HCT116 (cell line): ENCODE measurements around the gene LRRC74B. TPM values are rescaled to one million over a fixed set of nuclear protein-coding genes. Genes with fewer than 3 reads are reported as not detected.

ENCODE experiments used
- ATAC-seq: fragments of 200-7000 bp; cut with Tn5 transposase; 2 replicates; pipeline ENCODE4 v1.9.1; 2020; ENCODE audit warnings: mild to moderate bottlenecking, moderate library complexity
- BruUV-seq: library from RNA; stranded (reverse); fragments of 400-500 nt; replicated peaks from 2 replicates; lab custom pipeline; 2021; lab: Mats Ljungman, UMichigan
- CTCF ChIA-PET: fragments of 300-600 bp; sonication (Branson Sonifier 250); formaldehyde crosslinking; loops from one replicate; lab custom pipeline; 2021; ENCODE audit warnings: antibody characterized with exemption; lab: Charles Lee
- POLR2A ChIA-PET: fragments of 300-600, 350-600 bp; sonication (Branson Sonifier 250); formaldehyde crosslinking; loops from one replicate; lab custom pipeline; 2021; ENCODE audit warnings: antibody characterized with exemption; lab: Charles Lee
- RAD21 ChIA-PET, 2 experiments: fragments of 300-600 bp; sonication (Branson Sonifier 250); formaldehyde crosslinking; loops; one replicate each; lab custom pipeline; 2023; ENCODE audit warnings: low total read pairs in 2 of 2; ENCODE audit not compliant: uncharacterized antibody in 2 of 2, unreplicated experiment in 2 of 2, low non-redundant PET in 1 of 2; lab: Charles Lee
- DNase-seq: peaks from one replicate; pipeline ENCODE4 v3.0.0-alpha.2; 2010; ENCODE audit warnings: low read depth, low spot score
- H2AFZ ChIP-seq: fragments of 200-600 bp; shearing (Covaris generic), sonication (generic); 2 replicates; pipeline ENCODE4 v1.6.1; 2017; ENCODE audit warnings: low read depth, mixed run types, mixed read lengths, antibody characterized with exemption, low read length; ENCODE audit not compliant: poor library complexity, severe bottlenecking
- H3K27ac ChIP-seq: 2 replicates; pipeline ENCODE4 v1.5.1; 2012; ENCODE audit warnings: low read depth, low read length
- H3K27me3 ChIP-seq: fragments of 200-600 bp; sonication (generic); 2 replicates; pipeline ENCODE4 v1.6.1; 2016; ENCODE audit warnings: mixed run types, low read length, mixed read lengths; ENCODE audit not compliant: insufficient read depth
- H3K36me3 ChIP-seq, 2 experiments: fragments of 200-500 bp in 1 of 2; fragments of 200-600 bp in 1 of 2; sonication (Bioruptor generic) in 1 of 2; sonication (generic) in 1 of 2; 2 replicates each; pipeline versions ENCODE4 v1.5.1 to v1.6.1; 2014 to 2016; ENCODE audit warnings: low read length in 2 of 2, inconsistent platforms in 1 of 2, mixed read lengths in 1 of 2, mixed run types in 1 of 2; ENCODE audit not compliant: insufficient read depth in 2 of 2, control insufficient read depth in 1 of 2
- H3K4me1 ChIP-seq, 2 experiments: fragments of 200-600 bp in 1 of 2; sonication (generic) in 1 of 2; 2 replicates each; pipeline versions ENCODE4 v1.5.1 to v1.6.1; 2012 to 2017; ENCODE audit warnings: low read length in 2 of 2, inconsistent platforms in 1 of 2, mild to moderate bottlenecking in 1 of 2, mixed read lengths in 1 of 2, mixed run types in 1 of 2, moderate library complexity in 1 of 2; ENCODE audit not compliant: insufficient read depth in 2 of 2, control insufficient read depth in 1 of 2
- H3K4me2 ChIP-seq: fragments of 200-600 bp; sonication (generic); 2 replicates; pipeline ENCODE4 v1.6.1; 2017; ENCODE audit warnings: mixed run types, low read length, mixed read lengths
- H3K4me3 ChIP-seq, 2 experiments: fragments of 200-600 bp in 1 of 2; sonication (generic) in 1 of 2; replicated peaks in 1 of 2; 2 replicates each; pipeline ENCODE4 v1.5.1; 2011 to 2016; ENCODE audit warnings: low read length in 2 of 2, control low read depth in 1 of 2, low read depth in 1 of 2, mild to moderate bottlenecking in 1 of 2, mixed read lengths in 1 of 2, mixed run types in 1 of 2
- H3K79me2 ChIP-seq: fragments of 200-600 bp; sonication (generic); 2 replicates; pipeline ENCODE4 v1.6.1; 2017; ENCODE audit warnings: mild to moderate bottlenecking, mixed run types, low read length, moderate library complexity, mixed read lengths; ENCODE audit not compliant: insufficient read depth
- H3K9ac ChIP-seq: fragments of 200-600 bp; sonication (generic); 2 replicates; pipeline ENCODE4 v1.6.1; 2016; ENCODE audit warnings: low read length, mixed read lengths
- H3K9me2 ChIP-seq: fragments of 200-600 bp; sonication (generic), shearing (Covaris generic); 2 replicates; pipeline ENCODE4 v1.6.1; 2017; ENCODE audit warnings: mixed run types, mild to moderate bottlenecking, moderate library complexity; ENCODE audit not compliant: insufficient read depth
- H3K9me3 ChIP-seq, 2 experiments: fragments of 200-500 bp in 1 of 2; fragments of 200-600 bp in 1 of 2; sonication (Bioruptor generic) in 1 of 2; sonication (generic) in 1 of 2; 2 replicates each; pipeline ENCODE4 v1.6.1; 2014 to 2017; ENCODE audit warnings: low read length in 2 of 2, mixed read lengths in 2 of 2, inconsistent platforms in 1 of 2, low read depth in 1 of 2, mild to moderate bottlenecking in 1 of 2, mixed run types in 1 of 2, moderate library complexity in 1 of 2; ENCODE audit not compliant: control insufficient read depth in 1 of 2, insufficient read depth in 1 of 2
- H4K20me1 ChIP-seq: fragments of 200-600 bp; sonication (generic), shearing (Covaris generic); 2 replicates; pipeline ENCODE4 v1.6.1; 2017; ENCODE audit warnings: mixed run types, mild to moderate bottlenecking, moderate library complexity; ENCODE audit not compliant: insufficient read depth
- CTCF ChIP-seq, 3 experiments: fragments of 200-600 bp in 1 of 3; sonication (generic) in 1 of 3; IDR thresholded peaks in 2 of 3; conservative IDR thresholded peaks in 1 of 3; 2 replicates each; pipeline ENCODE4 v1.5.1; 2012 to 2017; ENCODE audit warnings: low read depth in 2 of 3, low read length in 2 of 3, antibody characterized with exemption in 1 of 3, borderline replicate concordance in 1 of 3, control low read depth in 1 of 3, mild to moderate bottlenecking in 1 of 3, mixed read lengths in 1 of 3, mixed run types in 1 of 3, moderate library complexity in 1 of 3; ENCODE audit not compliant: insufficient read depth in 1 of 3
- ELF1 ChIP-seq: IDR thresholded peaks from 2 replicates; pipeline ENCODE4 v1.6.1; 2012; ENCODE audit warnings: low read depth, borderline replicate concordance
- EZH2phosphoT487 ChIP-seq: fragments of 200-600 bp; IDR thresholded peaks from 2 replicates; pipeline ENCODE4 v1.6.1; 2018; ENCODE audit warnings: antibody characterized with exemption, borderline replicate concordance
- FOSL1 ChIP-seq: IDR thresholded peaks from 2 replicates; pipeline ENCODE4 v1.6.1; 2012; ENCODE audit warnings: low read depth
- JUND ChIP-seq: IDR thresholded peaks from 2 replicates; pipeline ENCODE4 v1.6.1; 2012
- MAX ChIP-seq: IDR thresholded peaks from 2 replicates; pipeline ENCODE4 v1.6.1; 2012
- POLR2A ChIP-seq: IDR thresholded peaks from 2 replicates; pipeline ENCODE4 v1.7.0; 2011; ENCODE audit warnings: borderline replicate concordance; ENCODE audit not compliant: insufficient read depth, insufficient read length; ENCODE audit errors: extremely low read depth
- POLR2AphosphoS5 ChIP-seq: IDR thresholded peaks from 2 replicates; pipeline ENCODE4 v1.6.1; 2011; ENCODE audit warnings: mild to moderate bottlenecking, low read depth, low read length, moderate library complexity
- RAD21 ChIP-seq: IDR thresholded peaks from 2 replicates; pipeline ENCODE4 v1.6.1; 2012; ENCODE audit warnings: low read depth, mild to moderate bottlenecking
- SIN3A ChIP-seq: IDR thresholded peaks from 2 replicates; pipeline ENCODE4 v1.6.1; 2012; ENCODE audit warnings: low read depth
- SP1 ChIP-seq: IDR thresholded peaks from 2 replicates; pipeline ENCODE4 v1.6.1; 2012; ENCODE audit warnings: low read depth
- TCF7L2 ChIP-seq: IDR thresholded peaks from 2 replicates; pipeline ENCODE4 v1.7.0; 2011; ENCODE audit warnings: borderline replicate concordance, inconsistent platforms; ENCODE audit not compliant: insufficient read depth, insufficient read length; ENCODE audit errors: extremely low read depth
- YY1 ChIP-seq: IDR thresholded peaks from 2 replicates; pipeline ENCODE4 v1.6.1; 2011; ENCODE audit warnings: low read length, low read depth, moderate library complexity, mild to moderate bottlenecking; ENCODE audit not compliant: insufficient replicate concordance; ENCODE audit errors: extremely low read depth
- ZFX ChIP-seq: fragments of 450-650 bp; IDR thresholded peaks from 2 replicates; pipeline ENCODE4 v1.6.1; 2017
- ZNF274 ChIP-seq: fragments of 200-500 bp; sonication (Bioruptor generic); IDR thresholded peaks from 2 replicates; pipeline ENCODE4 v1.6.1; 2014; ENCODE audit warnings: mild to moderate bottlenecking, low read depth, low read length, inconsistent platforms
- intact Hi-C: fragments of 100-400 bp; cut with micrococcal nuclease; formaldehyde crosslinking; loops from 2 replicates; pipeline ENCODE4 v1.10.0; 2022
- microRNA counts: library from miRNA; unstranded; fragments of <30 nt; microRNA quantifications from one replicate; lab custom pipeline; 2015
- microRNA-seq: library from miRNA; unstranded; fragments of <30 nt; microRNA quantifications from one replicate; pipeline ENCODE4, GENCODE V29; 2016; ENCODE audit warnings: borderline number of aligned reads
- total RNA-seq: library from RNA; stranded (reverse); gene quantifications from one replicate; pipeline ENCODE4 v1.2.1, GENCODE V29; 2021; ENCODE audit not compliant: unreplicated experiment

Gene LRRC74B
- total RNA-seq, 1 experiment from 2014 or later, result not detected

- DNase-seq, result no peak
- Histone ChIP-seq H3K9ac (no peak overlapping the region), H3K9me2 (no peaks in the 10 kb centered on the region), H3K9me3 (no peaks in the 10 kb centered on the region), H2AFZ (no peak overlapping the region), H3K79me2 (no peaks in the 10 kb centered on the region), H3K4me1 (peaks cover 0 to 5% of the 10 kb centered on the region in 2 experiments; a peak in 1 of 4 replicates), H3K4me2 (no peak overlapping the region), H3K36me3 (no peaks in the 10 kb centered on the region), H3K27me3 (no peaks in the 10 kb centered on the region), H3K4me3 (no peak overlapping the region), H3K27ac (no peak overlapping the region), H4K20me1 (no peaks in the 10 kb centered on the region)
- ChIA-PET POLR2A (no interaction called here), CTCF (no interaction called here), RAD21 (no interaction called here)
- no peak for ATAC-seq
- intact Hi-C loops, result no loop called here
- no peak for TF ChIP-seq RAD21
- TF ChIP-seq EZH2phosphoT487, result no peak
- no peak for TF ChIP-seq ELF1
- no peak for TF ChIP-seq FOSL1
- no peak for TF ChIP-seq POLR2A
- TF ChIP-seq CTCF (IDR thresholded peaks at IDR 0.05 in 2 of 3, conservative IDR thresholded peaks at IDR 0.05 in 1 of 3; ENCODE audit: borderline replicate concordance in 1 of 3, insufficient read depth in 1 of 3, low read depth in 2 of 3, low read length in 2 of 3), result no peak
- TF ChIP-seq SP1, result no peak
- no peak for TF ChIP-seq SIN3A
- TF ChIP-seq ZNF274, result no peak
- no peak for TF ChIP-seq TCF7L2
- no peak for TF ChIP-seq YY1
- no peak for TF ChIP-seq MAX
- TF ChIP-seq POLR2AphosphoS5, result no peak
- TF ChIP-seq ZFX, result no peak
- no peak for TF ChIP-seq JUND
- no TSS peak for BruUV-seq
Observed at GRCh38 chr22:21108379-21109115, 62.8 kb downstream of the LRRC74B start.

MicroRNAs encoded within 50 kb of the gene (microRNA counts, 767-probe panel; counts per million panel counts)
- not detected for microRNA hsa-miR-649 (lab: Ali Mortazavi, UCI)

Small RNA genes lying within 50 kb of the gene (microRNA-seq; reads per million reads assigned to microRNA genes)
- not detected for gene MIR649

Other genes with a start within 250 kb of the LRRC74B start
- gene PI4KA, start 187.1 kb upstream of the LRRC74B start, total RNA-seq, result 59.6 TPM
- 27.3 TPM for gene SNAP29, start 186.9 kb upstream of the LRRC74B start, total RNA-seq
- gene CRKL, start 128.5 kb upstream of the LRRC74B start, total RNA-seq, result 87.7 TPM
- gene AIFM3, start 78.7 kb upstream of the LRRC74B start, total RNA-seq, result 9.7 TPM
- 56.5 TPM for gene LZTR1, start 63.6 kb upstream of the LRRC74B start, total RNA-seq
- gene THAP7, start 43.8 kb upstream of the LRRC74B start, total RNA-seq, result 27.7 TPM
- gene P2RX6, start 30.8 kb upstream of the LRRC74B start, total RNA-seq, result 0.20 TPM
- not detected for gene SLC7A4, start 13.4 kb upstream of the LRRC74B start, total RNA-seq